Lung (tissue), 12 donors: Measurements from ENCODE around the gene KYAT1. TPM values are rescaled to one million over a fixed set of nuclear protein-coding genes. Genes with fewer than 3 reads are reported as not detected.

ENCODE experiments used
- ATAC-seq: fragments of 200-7000 bp; cut with Tn5 transposase; one replicate; pipeline ENCODE4 v1.9.1; 2020; ENCODE audit warnings: moderate number of reproducible peaks; ENCODE audit not compliant: insufficient read depth, low FRiP score
- DNase-seq, 3 donors: peaks; one replicate each; pipeline ENCODE4 v3.0.0-alpha.2; 2013 to 2017
- H3K27ac ChIP-seq, 2 donors: one replicate each; pipeline ENCODE4 v1.5.1; 2013; ENCODE audit warnings: mild to moderate bottlenecking in 2 of 2, moderate library complexity in 2 of 2, control low read depth in 1 of 2, inconsistent platforms in 1 of 2, low read depth in 1 of 2, low read length in 1 of 2
- H3K27me3 ChIP-seq, 3 donors: one replicate each; pipeline ENCODE4 v1.5.1; 2013; ENCODE audit warnings: low read length in 2 of 3; ENCODE audit not compliant: control insufficient read depth in 3 of 3, insufficient read depth in 3 of 3
- H3K36me3 ChIP-seq, 4 donors: one replicate each; pipeline ENCODE4 v1.5.1; 2013; ENCODE audit warnings: low read length in 4 of 4, mild to moderate bottlenecking in 1 of 4, moderate library complexity in 1 of 4; ENCODE audit not compliant: control insufficient read depth in 4 of 4, insufficient read depth in 4 of 4
- H3K4me1 ChIP-seq, 5 donors: one replicate each; pipeline ENCODE4 v1.5.1; 2013; ENCODE audit warnings: low read length in 5 of 5, mild to moderate bottlenecking in 2 of 5, moderate library complexity in 1 of 5; ENCODE audit not compliant: control insufficient read depth in 5 of 5, insufficient read depth in 5 of 5
- H3K4me3 ChIP-seq: one replicate; pipeline ENCODE4 v1.5.1; 2013; ENCODE audit warnings: mild to moderate bottlenecking, control low read depth, moderate library complexity
- H3K9ac ChIP-seq, 2 donors: one replicate each; pipeline ENCODE4 v1.5.1; 2013; ENCODE audit warnings: low read length in 2 of 2, control low read depth in 1 of 2; ENCODE audit not compliant: insufficient read depth in 1 of 2
- H3K9me3 ChIP-seq, 4 donors: one replicate each; pipeline ENCODE4 v1.5.1; 2013; ENCODE audit warnings: low read length in 3 of 4, mild to moderate bottlenecking in 1 of 4, moderate library complexity in 1 of 4; ENCODE audit not compliant: control insufficient read depth in 4 of 4, insufficient read depth in 3 of 4
- CTCF ChIP-seq: IDR thresholded peaks from 2 replicates; pipeline ENCODE4 v1.5.1; 2012; ENCODE audit warnings: mild to moderate bottlenecking; ENCODE audit errors: control extremely low read depth, extremely low read depth
- WGBS, 2 donors: extraction: QIAGEN DNeasy Blood & Tissue Kit; methylation state at CpG; one replicate each; pipeline ENCODE4 v1.1.7; 2013; 5-methylcytosine and 5-hydroxymethylcytosine counted together
- polyA plus RNA-seq, 2 donors: library from polyadenylated mRNA; stranded (reverse); fragments of 200-250 nt; gene quantifications; one replicate each; pipeline ENCODE4 v1.2.1, GENCODE V29; 2013
- total RNA-seq, 2 donors: library from RNA; depleted of rRNA in 1 of 2; stranded (reverse); fragments of >200 nt in 1 of 2; gene quantifications; one replicate each; pipeline ENCODE4 v1.2.1, GENCODE V29; 2014 to 2021
- donor health status: control.
- donor health status: control.
- donor health status: Bipolar disorder and iron deficiency.
- donor health status: healthy.
- donor health status: DM: yes; HTN: yes; CAD: no.

KYAT1 gene
- total and polyA plus RNA-seq, 4 donors: 4.5 to 7.7 (median 4.8) TPM

- H3K27ac ChIP-seq: peak overlapping the region in 1 of 2 donors; percentile 71
- ATAC-seq: no peak
- peaks cover 4 to 23% (median 6%) of the 10 kb centered on the region in 4 donors for H3K36me3 ChIP-seq
These were observed 21.3 kb upstream of the KYAT1 start for GRCh38 chr9:128903079-128903461.

GRCh38 chr9:128902351-128903078 is 20.8 kb upstream of the KYAT1 start:
- no peaks in the 10 kb centered on the region for H3K9me3 ChIP-seq
- H3K27me3 ChIP-seq: no peaks in the 10 kb centered on the region
- H3K27ac ChIP-seq: peak overlapping the region; percentile 46 to 74
- 44 to 55% methylated on average over 23 of the region's 23 CpGs for WGBS, 2 donors
- peaks cover 0 to 25% (median 0%) of the 10 kb centered on the region in 5 donors for H3K4me1 ChIP-seq
- peaks cover 0 to 19% (median 2%) of the 10 kb centered on the region in 4 donors for H3K36me3 ChIP-seq
- DNase-seq (peak in 1 of 3 donors; percentile 42), ATAC-seq (no peak)
- TF ChIP-seq CTCF: no peak
- H3K4me3 ChIP-seq: no peak overlapping the region
- no peak overlapping the region for H3K9ac ChIP-seq

More at GRCh38 chr9:128903079-128903461, 21.3 kb upstream of the KYAT1 start:
- DNase-seq: no peak
- H3K9me3 ChIP-seq: no peaks in the 10 kb centered on the region
- 94 to 100% methylated on average over 2 of the region's 2 CpGs for WGBS, 2 donors
- TF ChIP-seq CTCF: no peak
- H3K9ac ChIP-seq: no peak overlapping the region
- no peak overlapping the region for H3K4me3 ChIP-seq
- H3K27me3 ChIP-seq: no peaks in the 10 kb centered on the region
- peaks cover 0 to 25% (median 0%) of the 10 kb centered on the region in 5 donors for H3K4me1 ChIP-seq

DNA sequence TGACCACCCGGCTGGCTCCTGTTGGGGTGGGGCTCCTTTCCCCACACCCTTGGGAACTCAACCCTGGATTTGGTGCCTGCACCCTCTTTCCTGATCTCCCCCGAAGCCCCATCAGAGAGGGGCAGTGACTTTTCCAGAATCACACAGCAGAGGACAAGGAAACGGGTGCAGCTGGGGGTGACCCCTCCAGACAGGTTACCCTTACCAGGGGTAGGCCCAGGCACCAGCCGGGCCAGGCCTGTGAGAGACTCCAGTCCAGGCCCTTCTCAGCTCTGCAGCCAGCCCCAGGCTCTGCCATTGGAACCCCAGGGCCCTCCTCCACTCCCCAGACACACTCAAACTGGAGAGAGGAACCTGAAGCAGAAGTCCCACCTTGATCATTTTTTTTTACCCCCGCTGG is 20.1 kb upstream of the KYAT1 start:
- Histone ChIP-seq H3K36me3 (peaks cover 0 to 14% (median 5%) of the 10 kb centered on the region in 4 donors), H3K4me3 (no peak overlapping the region), H3K9me3 (no peaks in the 10 kb centered on the region), H3K27ac (peak overlapping the region in 1 of 2 donors; percentile 74), H3K9ac (no peak overlapping the region), H3K27me3 (no peaks in the 10 kb centered on the region), H3K4me1 (peaks cover 0 to 25% (median 0%) of the 10 kb centered on the region in 5 donors)
- no peak for TF ChIP-seq CTCF
- WGBS, 2 donors: 74 to 80% methylated on average over 5 of the region's 5 CpGs
- ATAC-seq (no peak), DNase-seq (no peak)
